Thoracic aorta (tissue), 2 donors: ENCODE results near the gene WASF1. TPM values are rescaled to one million over a fixed set of nuclear protein-coding genes. Genes with fewer than 3 reads are reported as not detected.

Experiments used
- ATAC-seq: fragments of 150-250 bp; one replicate; pipeline ENCODE4 v1.8.0; 2017; ENCODE audit warnings: low read depth; ENCODE audit not compliant: insufficient number of reproducible peaks, low FRiP score
- DNase-seq: peaks from one replicate; pipeline ENCODE4 v3.0.0-alpha.2; 2020; ENCODE audit warnings: low spot score
- H3K27ac ChIP-seq, 2 donors: fragments of 200-600 bp; sonication (generic); 1 replicate in 1 of 2; 2 replicates in 1 of 2; pipeline ENCODE4 v1.5.1; 2016; ENCODE audit warnings: mild to moderate bottlenecking in 2 of 2, moderate library complexity in 2 of 2
- H3K27me3 ChIP-seq: fragments of 200-600 bp; sonication (generic); replicated peaks from 2 replicates; pipeline ENCODE4 v1.6.0; 2016; ENCODE audit warnings: mild to moderate bottlenecking; ENCODE audit not compliant: insufficient read depth
- H3K36me3 ChIP-seq: fragments of 200-600 bp; sonication (generic); one replicate; pipeline ENCODE4 v1.5.1; 2016
- H3K4me1 ChIP-seq, 2 donors: fragments of 200-600 bp; sonication (generic); 1 replicate in 1 of 2; 2 replicates in 1 of 2; pipeline versions ENCODE4 v1.5.1 to v1.6.0; 2016; ENCODE audit warnings: low read depth in 2 of 2, mild to moderate bottlenecking in 1 of 2; ENCODE audit not compliant: control insufficient read depth in 1 of 2
- H3K4me3 ChIP-seq: fragments of 200-600 bp; sonication (generic); 2 replicates; pipeline ENCODE4 v1.5.1; 2016; ENCODE audit warnings: mild to moderate bottlenecking
- H3K9me3 ChIP-seq: fragments of 200-600 bp; sonication (generic); 2 replicates; pipeline ENCODE4 v1.5.1; 2016
- CTCF ChIP-seq: fragments of 200-600 bp; sonication (generic); IDR thresholded peaks from one replicate; pipeline ENCODE4 v1.5.1; 2019; ENCODE audit warnings: antibody characterized with exemption
- total RNA-seq, 2 donors: library from RNA; depleted of rRNA; stranded (reverse); fragments of >200 nt; gene quantifications; one replicate each; pipeline versions ENCODE4 v1.1.0 to v1.2.3, GENCODE V29; 2016

WASF1 gene
- total RNA-seq, 2 donors from 2014 or later: 4.9 to 21.8 TPM

DNA sequence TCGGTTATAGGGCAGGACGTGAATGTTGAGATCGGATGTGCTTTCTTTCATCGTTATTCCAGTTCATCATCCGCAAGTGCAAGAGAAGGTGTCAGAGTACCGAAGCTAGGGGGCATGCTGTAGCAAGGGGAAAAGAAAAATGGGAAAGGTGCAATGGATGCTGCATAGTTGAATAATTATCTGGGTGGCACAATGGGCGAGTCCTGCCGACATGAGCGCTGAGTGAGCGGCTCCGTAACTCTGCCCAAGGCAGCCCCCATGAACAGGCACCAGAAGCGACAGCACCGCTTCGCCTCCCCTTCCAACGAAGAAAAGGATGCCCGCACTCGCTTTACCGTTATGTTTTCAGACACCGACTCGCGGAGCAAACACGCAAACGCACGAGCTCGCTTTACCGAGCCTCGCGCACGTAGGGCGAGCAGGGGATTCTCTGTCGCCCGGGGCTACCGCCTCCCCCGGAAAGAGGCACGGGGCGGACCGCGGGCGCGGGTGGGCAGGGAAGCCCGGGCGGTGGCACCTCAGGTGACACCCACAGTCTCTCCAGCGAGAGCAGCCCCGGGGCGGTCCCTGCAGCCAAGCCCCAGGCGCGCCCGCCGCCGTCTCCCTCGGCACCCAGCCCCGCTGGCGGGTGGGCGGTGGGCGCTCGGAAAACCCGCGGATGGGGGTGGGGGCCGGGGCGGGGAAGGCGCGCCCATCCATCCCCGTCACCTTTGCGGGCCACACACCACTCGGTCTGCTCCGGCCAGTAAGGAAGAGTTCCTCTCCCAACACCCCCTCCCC is 654 bp downstream of the WASF1 start:
- ATAC-seq: peak; percentile 49
- Histone ChIP-seq H3K4me1 (peaks cover 17 to 31% of the 10 kb centered on the region in 2 donors), H3K4me3 (peak overlapping the region; percentile 76), H3K27me3 (no peaks in the 10 kb centered on the region), H3K36me3 (no peaks in the 10 kb centered on the region), H3K9me3 (no peaks in the 10 kb centered on the region), H3K27ac (peak overlapping the region; percentile 74 to 83)
- no peak for DNase-seq
- peak; percentile 42 for TF ChIP-seq CTCF

DNA sequence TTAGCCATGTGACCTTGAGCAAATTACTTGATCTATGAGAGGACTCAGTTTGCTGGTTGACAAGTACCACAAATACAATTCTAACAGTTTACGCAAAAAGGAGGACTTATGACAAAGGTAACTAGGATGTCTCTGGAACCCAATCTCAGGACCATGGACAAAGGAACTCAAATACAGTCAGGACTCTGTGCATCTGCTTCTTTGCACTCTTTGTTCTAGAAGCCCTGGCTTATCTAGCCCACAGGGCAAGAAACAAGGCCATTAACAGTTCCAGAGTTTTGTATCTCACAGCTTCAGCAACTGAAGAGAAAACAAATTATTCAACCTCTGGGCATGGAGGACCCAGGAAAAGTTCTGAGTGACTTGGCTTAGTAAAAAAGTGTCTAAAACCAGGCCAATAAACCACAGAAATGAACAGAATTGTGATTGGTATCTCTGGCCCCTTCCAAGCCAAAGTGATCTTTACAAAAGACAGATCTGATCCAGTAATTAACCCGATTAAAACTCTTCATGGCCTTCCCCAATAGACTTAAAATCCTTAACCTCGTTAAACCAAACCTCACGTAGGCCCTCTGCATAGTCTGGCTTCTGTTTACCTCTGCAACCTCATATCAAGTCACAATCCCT is 5.9 kb downstream of the WASF1 start:
- no peaks in the 10 kb centered on the region for H3K9me3 ChIP-seq
- H3K36me3 ChIP-seq: no peaks in the 10 kb centered on the region
- no peak for TF ChIP-seq CTCF
- H3K27ac ChIP-seq: no peak overlapping the region
- H3K4me1 ChIP-seq: no peaks in the 10 kb centered on the region
- H3K27me3 ChIP-seq: no peaks in the 10 kb centered on the region
- DNase-seq (no peak), ATAC-seq (no peak)
- H3K4me3 ChIP-seq: no peak overlapping the region

GRCh38 chr6:110170081-110170480 is 9.4 kb downstream of the WASF1 start:
- ATAC-seq: no peak
- Histone ChIP-seq H3K9me3 (no peaks in the 10 kb centered on the region), H3K27me3 (no peaks in the 10 kb centered on the region), H3K27ac (no peak overlapping the region), H3K36me3 (no peaks in the 10 kb centered on the region), H3K4me1 (no peaks in the 10 kb centered on the region), H3K4me3 (no peak overlapping the region)
- no peak for DNase-seq
- no peak for TF ChIP-seq CTCF

DNA sequence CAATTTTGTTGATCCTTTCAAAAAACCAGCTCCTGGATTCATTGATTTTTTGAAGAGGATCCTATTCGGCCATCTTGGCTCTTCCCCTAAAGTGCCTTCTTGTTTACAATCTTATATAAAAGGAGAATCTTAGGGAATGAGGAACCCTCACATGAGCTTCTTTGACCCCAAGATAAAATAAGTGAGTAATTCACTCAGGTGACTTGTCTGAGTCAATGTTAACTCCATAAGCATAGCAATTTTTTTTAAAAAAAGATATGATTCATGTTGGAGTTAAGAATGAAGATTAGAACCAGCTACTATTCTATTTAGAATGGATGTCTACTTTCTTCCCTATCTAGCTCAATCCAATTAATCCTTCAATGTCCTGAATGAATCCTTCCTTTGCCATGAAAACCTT is 21.0 kb downstream of the WASF1 start:
- DNase-seq (no peak), ATAC-seq (no peak)
- no peak overlapping the region for H3K4me3 ChIP-seq
- no peaks in the 10 kb centered on the region for H3K36me3 ChIP-seq
- H3K27me3 ChIP-seq: no peaks in the 10 kb centered on the region
- TF ChIP-seq CTCF: no peak
- no peaks in the 10 kb centered on the region for H3K4me1 ChIP-seq
- H3K9me3 ChIP-seq: no peaks in the 10 kb centered on the region
- H3K27ac ChIP-seq: no peak overlapping the region

- no peak overlapping the region for H3K4me3 ChIP-seq
- H3K27me3 ChIP-seq: no peaks in the 10 kb centered on the region
- H3K9me3 ChIP-seq: no peaks in the 10 kb centered on the region
- H3K36me3 ChIP-seq: no peaks in the 10 kb centered on the region
- H3K27ac ChIP-seq: no peak overlapping the region
- TF ChIP-seq CTCF: no peak
- DNase-seq (no peak), ATAC-seq (no peak)
- no peaks in the 10 kb centered on the region for H3K4me1 ChIP-seq
Measured at GRCh38 chr6:110147870-110148269, 31.6 kb downstream of the WASF1 start.
